Stimulated activated CD4-positive, alpha-beta T cell treated with anti-CD3 and anti-CD28 coated beads, Interleukin-2, amount 100 ng/mL, for 24 hours (primary cell): ENCODE measurements around the gene TSPOAP1.
"Not testable (repeated sequence)": the region's sequence is repeated elsewhere in the genome, so short reads cannot be mapped to it uniquely, and the experiment has no call there.

Experiments used
- DNase-seq, 2 donors: peaks; one replicate each; pipeline ENCODE4 v3.0.0-alpha.2; 2020

The TSPOAP1 gene

DNA sequence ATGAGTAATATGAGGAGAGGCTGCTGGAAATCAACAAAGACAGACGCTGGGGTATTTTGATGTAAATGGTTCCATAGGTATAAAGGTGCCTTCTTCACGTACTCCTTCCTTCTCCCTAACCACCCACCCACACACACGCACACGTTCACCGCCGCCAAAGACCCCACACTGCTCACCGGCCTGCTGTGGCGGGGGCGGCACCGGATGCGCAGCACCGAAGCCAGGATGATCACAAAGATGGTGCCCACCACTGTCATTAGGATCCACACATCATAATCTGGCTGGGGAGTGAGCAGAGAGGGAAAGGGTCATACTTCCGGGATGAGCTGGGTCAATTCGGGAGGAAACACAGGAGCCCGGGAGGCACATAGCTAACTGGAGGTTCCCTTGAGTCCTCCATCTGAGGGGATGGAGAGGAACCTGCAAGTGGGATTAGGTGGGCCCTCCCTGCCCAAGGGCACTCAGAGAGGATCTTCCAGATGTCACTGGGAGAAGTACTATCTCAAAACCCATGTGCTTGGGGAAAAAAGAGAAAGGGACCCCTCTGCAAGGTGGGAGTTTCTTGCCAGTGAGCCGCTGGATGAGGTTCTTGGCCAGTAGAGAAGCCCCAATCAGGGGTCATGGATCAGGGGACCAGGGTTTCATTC lies 33.9 kb upstream of the TSPOAP1 start:
- no peak for DNase-seq

GRCh38 chr17:58360296-58361063 lies 31.9 kb upstream of the TSPOAP1 start:
- DNase-seq: no peak

DNA sequence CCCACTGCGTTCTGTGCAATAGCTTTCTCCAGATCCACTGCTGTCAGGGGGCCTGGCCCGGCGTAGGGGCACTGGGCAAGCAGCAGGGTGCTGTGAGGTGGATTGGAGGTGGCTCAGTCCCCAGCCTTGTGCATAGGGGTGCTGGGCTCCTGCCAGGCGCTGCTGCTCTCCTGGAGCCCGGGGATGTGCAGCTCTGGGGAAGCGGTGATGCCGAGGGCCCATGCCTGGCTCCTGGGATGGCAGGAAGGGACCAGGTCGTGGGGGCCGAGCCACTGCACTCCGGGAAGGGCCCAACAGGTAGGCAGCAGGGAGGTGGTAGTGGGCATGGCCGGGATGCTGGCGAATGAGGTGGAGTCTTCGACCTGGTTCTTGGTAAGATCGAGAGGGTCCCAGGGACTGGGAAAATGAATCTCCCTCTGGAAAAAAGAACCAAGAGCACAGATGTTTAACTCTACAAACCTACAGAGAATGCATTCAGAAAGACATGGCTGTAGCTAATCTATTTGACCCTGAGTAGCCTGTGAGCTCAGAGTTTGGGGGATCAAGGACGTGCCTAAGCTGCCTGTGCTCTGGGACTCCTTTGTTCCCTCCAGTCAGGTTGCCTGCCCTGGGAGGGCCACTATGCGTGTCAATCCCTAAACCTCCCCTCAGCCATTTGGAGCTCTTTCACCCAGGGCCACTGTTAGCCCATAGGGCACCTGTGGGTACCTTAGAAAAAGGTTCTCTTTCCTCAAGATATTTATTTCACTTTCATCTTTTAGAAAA lies 30.0 kb upstream of the TSPOAP1 start:
- no peak for DNase-seq

GRCh38 chr17:58357312-58358297 lies 29.0 kb upstream of the TSPOAP1 start:
- no peak for DNase-seq

- DNase-seq: no peak
These were observed 27.6 kb upstream of the TSPOAP1 start for GRCh38 chr17:58356231-58356630.

GRCh38 chr17:58354541-58355216 lies 26.1 kb upstream of the TSPOAP1 start:
- DNase-seq: no peak

DNA sequence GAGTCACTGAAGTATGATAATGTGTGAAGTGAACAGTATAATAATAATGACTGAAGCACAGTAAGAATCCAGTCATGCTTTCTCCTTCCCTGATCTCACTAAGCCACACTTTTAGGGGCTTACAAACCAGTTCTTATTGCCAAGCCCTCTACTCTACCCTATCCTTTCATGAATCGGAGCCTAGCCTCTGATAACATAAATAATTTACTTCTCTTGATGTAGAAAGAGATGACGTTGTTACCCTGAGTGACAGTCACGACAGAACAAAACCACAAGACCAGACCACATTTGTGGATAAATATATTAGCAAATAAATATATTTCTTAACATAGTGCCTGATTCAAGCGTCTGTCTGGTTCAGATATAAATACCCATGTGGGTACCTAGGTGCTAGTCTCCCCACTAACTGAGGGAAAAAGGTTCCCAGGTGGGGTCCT lies 24.8 kb upstream of the TSPOAP1 start:
- DNase-seq: no peak

- DNase-seq: peak in 1 of 2 donors; percentile 52
These were observed 24.2 kb upstream of the TSPOAP1 start for GRCh38 chr17:58352596-58353388.

DNA sequence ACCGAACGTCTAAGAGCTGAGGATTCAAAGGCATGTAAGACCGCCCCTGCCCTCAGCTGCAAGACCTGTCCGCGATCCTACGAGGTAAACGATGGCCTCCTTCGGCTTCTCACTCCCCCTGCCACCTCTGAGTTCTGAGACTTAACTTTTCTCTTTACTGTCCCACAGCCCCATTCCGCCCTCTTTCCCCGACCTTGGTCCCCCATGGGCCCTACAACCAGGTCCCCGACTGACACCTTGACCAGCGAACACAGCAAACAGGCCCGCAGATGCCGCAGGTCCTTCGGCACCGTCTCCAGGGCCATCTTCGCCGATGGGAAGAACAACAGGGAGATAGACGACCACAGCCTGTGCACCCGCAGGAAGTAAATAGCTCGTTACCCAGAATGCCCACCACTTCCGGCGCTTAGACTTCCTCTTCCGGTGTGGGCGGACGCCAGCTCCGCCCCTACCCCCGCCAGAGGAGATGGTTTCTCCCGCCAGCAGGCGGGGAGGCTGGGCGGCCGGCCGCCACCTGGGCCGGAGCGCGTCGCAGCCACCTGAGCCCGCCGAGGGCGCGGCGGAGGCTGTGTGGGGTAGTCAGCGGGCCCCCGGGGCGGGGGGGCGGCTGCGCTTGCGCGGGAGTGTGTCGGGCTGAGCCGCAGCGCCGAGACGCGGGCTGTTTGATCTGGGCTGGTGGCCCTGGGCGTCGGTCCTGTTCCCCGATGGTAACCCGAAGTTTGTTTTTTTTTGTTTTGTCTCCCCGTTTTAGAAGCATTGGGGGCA lies 23.4 kb upstream of the TSPOAP1 start, which contains the start of gene SUPT4H1:
TSS of gene SUPT4H1 (minus strand) at position 371 of the 765 bp plus-strand sequence. CDS start at position 305, 66 bp downstream.
- peak; percentile 89 to 92 for DNase-seq

GRCh38 chr17:58351182-58351581 lies 22.6 kb upstream of the TSPOAP1 start:
- no peak for DNase-seq

- DNase-seq: no peak
These were observed 19.4 kb upstream of the TSPOAP1 start for GRCh38 chr17:58348038-58348437.

GRCh38 chr17:58345500-58345899 lies 16.9 kb upstream of the TSPOAP1 start:
- no peak for DNase-seq

DNA sequence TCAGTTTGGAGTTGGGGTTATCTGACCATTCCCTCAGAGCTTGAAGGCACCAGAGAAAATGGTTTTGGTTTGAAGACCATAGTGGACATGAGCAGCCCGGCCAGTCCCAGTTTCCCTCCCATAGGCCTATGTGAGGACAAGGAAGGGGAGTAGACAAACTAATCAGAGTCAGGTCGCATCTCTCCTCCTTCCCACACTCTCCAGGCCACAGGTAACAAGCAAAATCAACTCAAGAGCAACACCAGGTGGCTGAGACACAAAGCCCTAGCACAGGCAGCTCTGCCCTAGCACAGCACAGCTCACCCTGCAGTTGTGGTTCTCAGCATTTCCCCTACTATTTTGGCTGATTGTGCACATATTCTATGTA lies 16.2 kb upstream of the TSPOAP1 start:
- DNase-seq: peak; percentile 61 to 70

GRCh38 chr17:58344047-58344790 lies 15.6 kb upstream of the TSPOAP1 start:
- peak; percentile 85 to 88 for DNase-seq

GRCh38 chr17:58343131-58343530 lies 14.5 kb upstream of the TSPOAP1 start:
- peak in 1 of 2 donors; percentile 17 for DNase-seq

- no peak for DNase-seq
These were observed 13.4 kb upstream of the TSPOAP1 start for GRCh38 chr17:58341861-58342475.

DNA sequence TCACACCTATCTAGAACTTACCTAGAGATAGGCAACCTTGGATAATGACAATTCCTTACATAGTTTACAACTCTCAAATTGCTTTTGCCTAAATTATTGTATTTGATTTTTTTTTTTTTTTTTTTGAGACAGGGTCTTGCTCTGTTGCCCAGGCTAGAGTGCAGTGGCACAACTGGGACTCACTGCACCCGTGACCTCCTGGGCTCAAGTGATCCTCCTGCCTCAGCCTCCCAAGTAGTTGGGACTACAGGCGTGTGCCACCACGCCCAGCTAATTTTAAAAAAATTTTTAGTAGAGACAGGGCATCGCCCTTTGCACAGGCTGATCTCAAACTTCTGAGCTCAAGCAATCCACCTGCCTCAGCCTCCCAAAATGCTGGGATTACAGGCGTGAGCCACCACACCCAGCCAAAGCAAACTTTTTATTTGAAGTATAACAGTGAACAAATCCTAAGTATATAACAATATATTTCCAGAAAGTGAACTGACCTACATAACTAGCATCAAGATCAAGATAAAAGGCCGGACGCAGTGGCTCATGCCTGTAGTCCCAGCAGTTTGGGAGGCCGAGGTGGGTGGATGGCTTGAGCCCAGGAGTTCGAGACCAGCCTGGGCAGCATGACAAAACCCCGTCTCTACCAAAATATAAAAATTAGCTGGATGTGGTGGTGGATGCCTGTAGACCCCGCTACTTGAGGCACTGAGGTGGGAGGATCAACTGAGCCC lies 12.7 kb upstream of the TSPOAP1 start:
- DNase-seq: not testable (repeated sequence)

GRCh38 chr17:58340405-58340876 lies 11.8 kb upstream of the TSPOAP1 start:
- DNase-seq: no peak
